Activated CD4-positive, alpha-beta T cell treated with anti-CD3 and anti-CD28 coated beads for 36 hours (primary cell): ENCODE data around the gene PROKR1. TPM values are rescaled to one million over a fixed set of nuclear protein-coding genes. Genes with fewer than 3 reads are reported as not detected.
A peak's percentile ranks its signal among the peaks of the same experiment; 100 is the strongest.
"Not testable (repeated sequence)": the region's sequence is repeated elsewhere in the genome, so short reads cannot be mapped to it uniquely, and the experiment has no call there.

Source experiments
- ATAC-seq: fragments of 200-7000 bp; cut with Tn5 transposase; one replicate; pipeline ENCODE4 v1.10.0; 2021; ENCODE audit warnings: mild to moderate bottlenecking, moderate library complexity
- CTCF ChIA-PET: fragments of 350-600 bp; sonication (Branson Sonifier 250); formaldehyde crosslinking; loops from one replicate; lab custom pipeline; 2021; ENCODE audit warnings: antibody characterized with exemption; lab: Charles Lee
- POLR2A ChIA-PET: fragments of 350-600 bp; sonication (Branson Sonifier 250); formaldehyde crosslinking; loops from one replicate; lab custom pipeline; 2021; ENCODE audit warnings: antibody characterized with exemption, inconsistent platforms; lab: Charles Lee
- DNase-seq: peaks from one replicate; pipeline ENCODE4 v3.0.0-alpha.2; 2020
- H3K27ac Mint-ChIP-seq: one replicate; pipeline ENCODE4 v1.8.0; 2021; ENCODE audit warnings: mixed read lengths
- H3K27me3 Mint-ChIP-seq: one replicate; pipeline ENCODE4 v1.8.0; 2021; ENCODE audit warnings: mixed read lengths
- H3K36me3 Mint-ChIP-seq: one replicate; pipeline ENCODE4 v1.8.0; 2021; ENCODE audit warnings: low read depth, mixed read lengths
- H3K4me1 Mint-ChIP-seq: one replicate; pipeline ENCODE4 v1.8.0; 2021; ENCODE audit warnings: mixed read lengths
- H3K4me3 Mint-ChIP-seq: one replicate; pipeline ENCODE4 v1.8.0; 2021; ENCODE audit warnings: mild to moderate bottlenecking, moderate library complexity, mixed read lengths
- H3K9me3 Mint-ChIP-seq: one replicate; pipeline ENCODE4 v1.8.0; 2021; ENCODE audit warnings: low read depth, mixed read lengths
- intact Hi-C, 2 experiments: fragments of 100-400 bp; cut with DNase I in 1 of 2; cut with micrococcal nuclease in 1 of 2; formaldehyde crosslinking; loops; one replicate each; pipeline versions ENCODE4 v1.14.2 to v1.15.1; 2022 to 2024; cut with DNase I, micrococcal nuclease
- total RNA-seq, 2 experiments: library from RNA; stranded (reverse); gene quantifications; one replicate each; pipeline ENCODE4 v1.2.3, GENCODE V29; 2021

The PROKR1 gene
- total RNA-seq, 2 experiments from 2014 or later = not detected

DNA sequence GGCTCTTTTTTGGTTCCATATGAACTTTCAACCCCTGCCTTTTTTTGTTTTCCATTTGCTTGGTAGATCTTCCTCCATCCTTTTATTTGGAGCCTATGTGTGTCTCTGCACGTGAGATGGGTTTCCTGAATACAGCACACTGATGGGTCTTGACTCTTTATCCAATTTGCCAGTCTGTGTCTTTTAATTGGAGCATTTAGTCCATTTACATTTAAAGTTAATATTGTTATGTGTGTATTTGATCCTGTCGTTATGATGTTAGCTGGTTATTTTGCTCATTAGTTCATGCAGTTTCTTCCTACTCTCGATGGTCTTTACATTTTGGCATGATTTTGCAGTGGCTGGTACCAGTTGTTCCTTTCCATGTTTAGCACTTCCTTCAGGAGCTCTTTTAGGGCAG lies 34.5 kb downstream of the PROKR1 start:
- H3K36me3 Mint-ChIP-seq, H3K9me3 Mint-ChIP-seq, H3K27ac Mint-ChIP-seq, intact Hi-C loops, H3K27me3 Mint-ChIP-seq, H3K4me3 Mint-ChIP-seq, CTCF ChIA-PET, ATAC-seq, DNase-seq, H3K4me1 Mint-ChIP-seq, POLR2A ChIA-PET: not testable (repeated sequence)

DNA sequence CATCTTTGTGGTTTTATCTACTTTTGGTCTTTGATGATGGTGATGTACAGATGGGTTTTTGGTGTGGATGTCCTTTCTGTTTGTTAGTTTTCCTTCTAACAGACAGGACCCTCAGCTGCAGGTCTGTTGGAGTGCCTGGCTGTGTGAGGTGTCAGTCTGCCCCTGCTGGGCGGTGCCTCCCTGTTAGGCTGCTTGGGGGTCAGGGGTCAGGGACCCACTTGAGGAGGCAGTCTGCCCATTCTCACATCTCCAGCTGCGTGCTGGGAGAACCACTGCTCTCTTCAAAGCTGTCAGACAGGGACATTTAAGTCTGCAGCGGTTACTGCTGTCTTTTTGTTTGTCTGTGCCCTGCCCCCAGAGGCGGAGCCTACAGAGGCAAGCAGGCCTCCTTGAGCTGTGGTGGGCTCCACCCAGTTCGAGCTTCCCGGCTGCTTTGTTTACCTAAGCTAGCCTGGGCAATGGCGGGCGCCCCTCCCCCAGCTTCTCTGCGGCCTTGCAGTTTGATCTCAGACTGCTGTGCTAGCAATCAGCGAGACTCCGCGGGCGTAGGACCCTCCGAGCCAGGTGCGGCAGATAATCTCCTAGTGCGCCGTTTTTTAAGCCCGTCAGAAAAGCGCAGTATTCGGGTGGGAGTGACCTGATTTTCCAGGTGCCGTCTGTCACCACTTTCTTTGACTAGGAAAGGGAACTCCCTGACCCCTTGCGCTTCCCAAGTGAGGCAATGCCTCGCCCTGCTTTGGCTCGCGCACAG lies 36.0 kb downstream of the PROKR1 start:
- POLR2A ChIA-PET, intact Hi-C loops, ATAC-seq, H3K9me3 Mint-ChIP-seq, H3K27me3 Mint-ChIP-seq, H3K4me1 Mint-ChIP-seq, H3K36me3 Mint-ChIP-seq: not testable (repeated sequence)
- Mint-ChIP-seq H3K27ac (peak overlapping the region; percentile 79), H3K4me3 (peak overlapping the region; percentile 71)
- CTCF ChIA-PET = interaction anchor here (0.9 kb wide), 1 partner anchor 14 kb away, joined by 3 read pairs; no protein-coding TSS in a partner anchor
- DNase-seq = peak; percentile 52

DNA sequence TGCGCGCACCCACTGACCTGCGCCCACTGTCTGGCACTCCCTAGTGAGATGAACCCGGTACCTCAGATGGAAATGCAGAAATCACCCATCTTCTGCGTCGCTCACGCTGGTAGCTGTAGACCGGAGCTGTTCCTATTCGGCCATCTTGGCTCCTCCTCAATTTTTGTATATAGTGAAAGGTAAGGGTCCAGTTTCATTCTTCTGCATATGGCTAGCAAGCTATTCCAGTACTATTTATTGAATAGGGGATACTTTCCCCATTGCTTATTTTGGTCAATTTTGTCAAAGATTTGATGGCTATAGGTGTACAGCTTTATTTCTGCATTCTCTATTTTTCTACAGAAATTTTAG lies 36.5 kb downstream of the PROKR1 start:
- DNase-seq, intact Hi-C loops, H3K9me3 Mint-ChIP-seq, H3K4me1 Mint-ChIP-seq, CTCF ChIA-PET, ATAC-seq, POLR2A ChIA-PET, H3K36me3 Mint-ChIP-seq, H3K27me3 Mint-ChIP-seq: not testable (repeated sequence)
- peak overlapping the region; percentile 79 for H3K27ac Mint-ChIP-seq
- peak overlapping the region; percentile 71 for H3K4me3 Mint-ChIP-seq

- ChIA-PET CTCF (interaction anchor here (1.4 kb wide), 1 partner anchor 90 kb away, joined by 4 read pairs; no protein-coding TSS in a partner anchor), POLR2A (no interaction called here)
- H3K36me3 Mint-ChIP-seq = peaks cover 4% of the 10 kb centered on the region
- no peaks in the 10 kb centered on the region for H3K9me3 Mint-ChIP-seq
- peaks cover 10% of the 10 kb centered on the region for H3K4me1 Mint-ChIP-seq
- peaks cover 5% of the 10 kb centered on the region for H3K27me3 Mint-ChIP-seq
- no peak for ATAC-seq
- no peak overlapping the region for H3K27ac Mint-ChIP-seq
- no peak overlapping the region for H3K4me3 Mint-ChIP-seq
- no peak for DNase-seq
- intact Hi-C loops = no loop called here
Measured at GRCh38 chr2:68684197-68684596, 40.8 kb downstream of the PROKR1 start.

GRCh38 chr2:68686178-68686577 lies 42.8 kb downstream of the PROKR1 start:
- no peak overlapping the region for H3K27ac Mint-ChIP-seq
- H3K36me3 Mint-ChIP-seq = peaks cover 4% of the 10 kb centered on the region
- H3K9me3 Mint-ChIP-seq = no peaks in the 10 kb centered on the region
- POLR2A ChIA-PET = no interaction called here
- no peak for ATAC-seq
- H3K4me3 Mint-ChIP-seq = no peak overlapping the region
- CTCF ChIA-PET = no interaction called here
- H3K4me1 Mint-ChIP-seq = peaks cover 21% of the 10 kb centered on the region
- peaks cover 5% of the 10 kb centered on the region for H3K27me3 Mint-ChIP-seq
- no peak for DNase-seq
- intact Hi-C loops = no loop called here

DNA sequence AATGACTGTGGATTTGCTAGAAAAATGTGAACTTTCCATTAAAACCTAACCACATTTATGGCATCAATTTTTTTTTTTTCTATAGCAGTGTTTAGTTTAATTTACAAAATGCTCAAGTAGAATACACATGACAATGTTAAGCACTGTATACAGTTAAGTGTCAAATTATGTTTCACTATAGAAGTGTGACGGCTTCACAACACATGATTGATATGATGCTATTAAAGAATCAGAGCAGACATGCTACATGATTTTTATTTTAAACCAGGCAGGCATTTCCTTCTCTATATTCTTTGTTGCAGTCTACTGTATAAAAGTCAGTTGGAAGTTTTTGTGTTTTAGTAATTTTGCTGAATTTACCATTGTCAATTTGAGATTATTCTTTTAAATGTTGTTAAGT lies 43.6 kb downstream of the PROKR1 start:
- H3K4me3 Mint-ChIP-seq = no peak overlapping the region
- H3K36me3 Mint-ChIP-seq = peaks cover 4% of the 10 kb centered on the region
- peaks cover 21% of the 10 kb centered on the region for H3K4me1 Mint-ChIP-seq
- intact Hi-C loops = no loop called here
- peaks cover 3% of the 10 kb centered on the region for H3K27me3 Mint-ChIP-seq
- H3K27ac Mint-ChIP-seq = no peak overlapping the region
- no peaks in the 10 kb centered on the region for H3K9me3 Mint-ChIP-seq
- ChIA-PET CTCF (no interaction called here), POLR2A (no interaction called here)
- ATAC-seq = no peak
- DNase-seq = no peak

DNA sequence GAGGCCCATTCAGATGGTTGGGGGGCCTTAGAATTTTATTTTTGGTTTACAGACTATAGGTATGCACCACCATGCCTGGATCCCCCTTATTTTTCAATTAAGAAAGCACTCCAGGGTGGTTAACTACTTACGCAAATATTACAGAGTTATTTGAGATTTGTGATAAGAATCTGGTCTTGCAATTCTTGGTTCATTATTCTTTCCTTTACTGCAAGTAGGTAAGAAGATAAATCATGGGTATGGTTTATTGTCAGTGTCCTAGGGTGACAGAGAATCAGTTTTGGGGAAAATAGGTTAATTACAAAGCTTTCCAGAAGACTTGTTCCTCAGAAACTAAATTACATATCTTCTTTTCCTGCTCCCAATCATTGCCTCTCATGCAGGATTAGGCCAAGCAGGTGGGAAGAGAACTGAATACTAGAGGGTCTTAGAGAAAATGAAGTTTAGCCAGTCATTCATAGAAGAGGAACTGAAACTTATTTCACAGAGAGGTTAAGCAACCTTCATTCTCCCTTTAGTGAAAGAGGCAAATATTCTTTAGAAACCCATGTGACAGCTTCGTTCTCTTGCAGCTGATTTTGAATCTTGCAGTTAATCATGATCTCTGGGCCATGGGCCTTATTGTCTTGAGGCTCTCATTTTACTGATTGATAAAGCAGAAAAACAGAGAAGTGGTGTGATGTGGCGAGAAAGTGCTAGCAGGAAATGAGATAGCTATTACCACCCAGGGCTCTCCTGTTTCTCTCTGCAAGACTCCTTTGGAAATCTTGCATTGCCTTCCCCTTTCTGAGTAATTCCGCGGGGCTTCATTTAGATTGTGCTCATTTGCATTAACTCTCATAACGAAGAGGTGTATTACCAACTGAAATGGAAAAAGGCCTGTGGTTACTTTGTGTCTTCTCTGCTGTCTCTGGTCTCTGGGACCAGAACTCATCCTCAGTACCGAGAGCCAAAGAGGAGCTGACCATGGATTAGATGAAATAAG lies 46.5 kb downstream of the PROKR1 start:
- ATAC-seq (peak; percentile 85), DNase-seq (peak; percentile 22)
- peak overlapping the region; percentile 21 for H3K27ac Mint-ChIP-seq
- POLR2A ChIA-PET = interaction anchor here (1.4 kb wide), 1 partner anchor 36 kb away, joined by 4 read pairs; no protein-coding TSS in a partner anchor
- CTCF ChIA-PET = interaction anchor here (1.1 to 3.0 kb wide), 10 partner anchors 12 to 236 kb away, joined by 3 to 20 read pairs (median 5); no protein-coding TSS in a partner anchor
- peaks cover 3% of the 10 kb centered on the region for H3K27me3 Mint-ChIP-seq
- peaks cover 4% of the 10 kb centered on the region for H3K36me3 Mint-ChIP-seq
- intact Hi-C loops = loop anchor here (1.0 to 2.0 kb wide), 2 partner anchors 37 kb away; no protein-coding TSS in a partner anchor
- peaks cover 21% of the 10 kb centered on the region for H3K4me1 Mint-ChIP-seq
- peak overlapping the region; percentile 5 for H3K4me3 Mint-ChIP-seq
- no peaks in the 10 kb centered on the region for H3K9me3 Mint-ChIP-seq

DNA sequence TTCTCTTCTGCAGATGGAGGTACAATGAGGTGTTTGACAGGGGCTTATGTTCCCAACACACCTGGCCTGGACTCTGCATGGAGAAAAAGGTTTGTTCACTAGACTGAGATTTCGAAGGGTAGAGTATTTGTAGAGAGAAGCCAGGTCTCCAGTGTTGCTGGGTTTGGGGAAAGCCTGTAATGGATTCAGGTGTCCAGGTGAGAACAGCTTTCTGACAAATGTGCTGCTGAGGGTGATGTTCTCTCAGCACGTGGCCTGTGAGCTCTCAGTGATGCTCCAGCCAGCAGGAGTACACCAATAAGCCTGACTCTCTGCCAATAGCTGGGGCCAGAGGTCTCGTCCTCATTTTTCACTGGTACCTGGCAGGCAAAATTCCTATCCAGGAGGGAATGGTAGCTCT lies 47.5 kb downstream of the PROKR1 start:
- intact Hi-C loops = loop anchor here (1.0 to 2.0 kb wide), 2 partner anchors 38 kb away; no protein-coding TSS in a partner anchor
- no peak overlapping the region for H3K4me3 Mint-ChIP-seq
- POLR2A ChIA-PET = interaction anchor here (1.4 kb wide), 1 partner anchor 37 kb away, joined by 4 read pairs; no protein-coding TSS in a partner anchor
- peaks cover 4% of the 10 kb centered on the region for H3K36me3 Mint-ChIP-seq
- DNase-seq (no peak), ATAC-seq (no peak)
- H3K27ac Mint-ChIP-seq = no peak overlapping the region
- H3K4me1 Mint-ChIP-seq = peaks cover 21% of the 10 kb centered on the region
- CTCF ChIA-PET = interaction anchor here (0.7 to 3.0 kb wide), 12 partner anchors 11 to 559 kb away, joined by 3 to 20 read pairs (median 4); no protein-coding TSS in a partner anchor
- no peaks in the 10 kb centered on the region for H3K9me3 Mint-ChIP-seq
- H3K27me3 Mint-ChIP-seq = peaks cover 5% of the 10 kb centered on the region

DNA sequence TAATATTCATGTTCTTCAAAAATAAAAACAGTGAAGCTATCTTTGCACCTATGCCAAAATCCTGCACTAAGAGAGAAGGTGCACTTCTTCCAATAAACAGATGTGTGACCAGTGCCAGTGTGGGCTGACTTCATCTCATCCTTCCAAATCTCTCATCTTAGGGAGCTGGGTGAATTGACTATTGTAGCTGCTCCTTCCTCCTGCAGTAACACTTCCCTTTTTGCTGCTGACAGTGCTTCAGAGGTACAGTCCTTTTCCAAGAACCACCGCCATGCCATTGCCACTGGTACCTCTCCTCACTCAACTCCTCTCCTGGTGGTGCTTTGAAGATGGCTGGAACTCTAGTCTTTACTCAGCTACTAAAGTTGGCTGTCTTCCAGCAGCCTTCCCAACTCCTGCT lies 49.1 kb downstream of the PROKR1 start:
- DNase-seq (no peak), ATAC-seq (no peak)
- H3K4me1 Mint-ChIP-seq = peaks cover 21% of the 10 kb centered on the region
- ChIA-PET CTCF (interaction anchor here (0.6 to 1.7 kb wide), 2 partner anchors 16 to 159 kb away, joined by 3 to 6 read pairs; no protein-coding TSS in a partner anchor), POLR2A (no interaction called here)
- H3K9me3 Mint-ChIP-seq = no peaks in the 10 kb centered on the region
- H3K27ac Mint-ChIP-seq = no peak overlapping the region
- H3K36me3 Mint-ChIP-seq = peaks cover 2% of the 10 kb centered on the region
- intact Hi-C loops = no loop called here
- H3K4me3 Mint-ChIP-seq = no peak overlapping the region
- peaks cover 3% of the 10 kb centered on the region for H3K27me3 Mint-ChIP-seq

- ATAC-seq (no peak), DNase-seq (no peak)
- Mint-ChIP-seq H3K27me3 (peaks cover 3% of the 10 kb centered on the region), H3K27ac (no peak overlapping the region), H3K4me3 (no peak overlapping the region), H3K9me3 (peaks cover 2% of the 10 kb centered on the region), H3K36me3 (no peaks in the 10 kb centered on the region), H3K4me1 (peaks cover 18% of the 10 kb centered on the region)
- ChIA-PET CTCF (interaction anchor here (1.7 kb wide), 1 partner anchor 14 kb away, joined by 6 read pairs; no protein-coding TSS in a partner anchor), POLR2A (no interaction called here)
- intact Hi-C loops = no loop called here
Measured at GRCh38 chr2:68693951-68694350, 50.6 kb downstream of the PROKR1 start.

DNA sequence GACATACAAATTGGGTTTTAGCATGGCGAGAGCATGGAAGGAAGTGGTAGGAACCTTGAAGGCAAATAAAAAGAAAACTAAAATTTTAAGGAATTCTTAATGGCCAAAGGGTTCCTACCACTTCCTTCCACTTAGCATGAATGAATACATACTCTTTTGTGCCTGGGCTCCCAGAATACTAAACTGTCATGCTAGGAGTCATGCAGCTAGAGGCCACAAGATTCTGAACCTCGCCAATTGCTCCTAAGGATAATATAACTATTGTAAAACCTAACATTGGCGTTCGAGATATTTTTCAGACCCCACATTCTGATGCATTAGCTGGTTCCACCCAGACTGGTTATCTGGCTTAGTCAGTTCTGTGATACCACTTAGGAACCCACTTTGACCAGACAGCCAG lies 52.6 kb downstream of the PROKR1 start:
- CTCF ChIA-PET = interaction anchor here (1.0 kb wide), 1 partner anchor 19 kb away, joined by 3 read pairs; no protein-coding TSS in a partner anchor
- Mint-ChIP-seq H3K4me1 (no peaks in the 10 kb centered on the region), H3K9me3 (peaks cover 8% of the 10 kb centered on the region), H3K36me3 (no peaks in the 10 kb centered on the region), H3K27ac (no peak overlapping the region), H3K27me3 (peaks cover 3% of the 10 kb centered on the region), H3K4me3 (no peak overlapping the region)
- POLR2A ChIA-PET = no interaction called here
- intact Hi-C loops = no loop called here
- DNase-seq (no peak), ATAC-seq (no peak)
